ENCODE measurements around the gene CLOCK. TPM values are rescaled to one million over a fixed set of nuclear protein-coding genes. Genes with fewer than 3 reads are reported as not detected.

Gene CLOCK
- total and polyA plus RNA-seq, 2 of the 8 experiments (the other 6 are each of a cell fraction or from before 2014, with no cell fraction given) = 7.7 to 24.2 TPM

- TF ChIP-seq CHD7 (IDR thresholded peaks at IDR 0.05; ENCODE audit: insufficient replicate concordance, low read length) (no peak), BCL11A (IDR thresholded peaks at IDR 0.05; ENCODE audit: low read depth in 2 of 2, low read length in 2 of 2) (no peak), ATF3 (IDR thresholded peaks at IDR 0.05; ENCODE audit: insufficient read depth, low read depth, low read length) (no peak), SIRT6 (IDR thresholded peaks at IDR 0.05; ENCODE audit: low read length) (no peak), RXRA (IDR thresholded peaks at IDR 0.05; ENCODE audit: insufficient read depth, low read depth, low read length) (no peak), SP1 (IDR thresholded peaks at IDR 0.05; ENCODE audit: low read depth, low read length) (no peak), KDM4A (IDR thresholded peaks at IDR 0.05; ENCODE audit: low read depth, low read length, severe bottlenecking) (no peak), SP2 (IDR thresholded peaks at IDR 0.05; ENCODE audit: low read length) (no peak), HDAC6 (IDR thresholded peaks at IDR 0.05; ENCODE audit: low read depth, low read length) (no peak), SIN3A (conservative IDR thresholded peaks at IDR 0.05 in 1 of 2, IDR thresholded peaks at IDR 0.05 in 1 of 2; ENCODE audit: low read depth in 1 of 2, low read length in 2 of 2) (no peak)
Measured at GRCh38 chr4:55488716-55489115, 58.0 kb downstream of the CLOCK start (continued).

All from H1 (cell line).